8988T (cell line): ENCODE data around the gene PPARG.

Experiments
- DNase-seq: peaks from one replicate; pipeline ENCODE4 v3.0.0; 2011

The PPARG gene

DNA sequence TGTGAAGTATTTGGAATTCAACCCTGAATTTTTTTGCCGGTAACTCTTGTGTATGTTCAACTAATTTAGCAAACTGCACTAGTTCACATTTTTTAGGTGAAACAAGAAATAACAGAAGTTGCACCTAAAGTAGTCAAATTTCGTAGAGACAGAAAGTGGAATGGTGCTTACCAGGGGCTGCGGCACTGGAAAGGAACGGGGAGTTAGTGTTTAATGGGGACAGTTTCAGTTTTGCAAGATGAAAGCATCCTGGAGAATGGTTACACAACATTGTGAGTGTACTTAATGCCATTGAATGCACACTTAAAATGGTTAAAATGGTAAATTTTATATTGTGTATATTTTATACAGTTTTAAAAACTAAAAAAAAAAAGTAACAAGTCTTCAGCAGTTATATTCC is 27.4 kb downstream of the PPARG start:
- DNase-seq: no peak

DNA sequence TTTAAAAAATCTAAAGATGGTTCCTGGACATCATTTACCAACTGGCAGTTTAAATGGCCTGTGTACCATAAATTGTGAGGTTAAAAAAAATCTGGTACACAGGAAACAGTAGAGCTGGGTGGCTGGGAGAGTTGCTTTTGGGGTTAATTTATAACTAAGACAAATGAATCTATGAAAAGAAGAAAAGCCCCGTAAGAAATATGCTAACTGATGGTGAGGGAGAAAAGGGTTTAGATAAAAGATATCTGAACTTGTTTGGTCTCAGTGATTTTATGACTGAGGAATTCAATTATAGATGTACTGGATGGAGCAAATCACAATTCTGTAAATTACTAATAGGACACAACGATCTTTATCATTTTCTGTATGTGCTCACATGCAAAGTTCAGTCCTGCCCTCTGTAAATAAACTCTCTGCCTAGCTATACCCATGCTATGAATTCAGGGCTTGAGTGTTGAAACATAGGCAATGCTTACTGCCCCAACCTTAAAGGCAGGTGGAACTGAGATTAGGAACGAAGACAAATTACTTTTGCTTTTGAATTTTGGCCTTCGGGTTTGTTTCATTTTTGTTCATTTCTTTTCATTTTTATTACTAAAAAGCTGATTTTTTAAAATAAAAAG is 28.0 kb downstream of the PPARG start:
- no peak for DNase-seq

DNA sequence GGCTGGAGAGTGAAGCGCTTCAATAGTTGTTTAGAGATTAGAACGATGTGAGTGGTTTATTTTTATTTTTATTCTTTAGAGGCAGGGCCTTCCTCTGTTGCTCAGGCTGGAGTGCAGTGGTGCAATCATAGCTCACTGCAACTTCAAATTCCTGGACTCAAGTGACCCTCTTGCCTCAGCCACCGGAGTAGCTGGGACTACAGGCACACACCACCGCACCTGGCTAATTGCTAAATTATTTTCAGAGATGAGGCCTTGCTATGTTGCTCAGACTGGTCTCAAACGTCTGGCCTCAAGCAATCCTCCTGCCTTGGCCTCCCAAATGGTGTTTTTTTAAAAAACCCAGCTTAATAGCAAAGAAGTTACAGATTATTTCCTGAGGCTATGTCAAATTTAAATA is 29.0 kb downstream of the PPARG start:
- no peak for DNase-seq

DNA sequence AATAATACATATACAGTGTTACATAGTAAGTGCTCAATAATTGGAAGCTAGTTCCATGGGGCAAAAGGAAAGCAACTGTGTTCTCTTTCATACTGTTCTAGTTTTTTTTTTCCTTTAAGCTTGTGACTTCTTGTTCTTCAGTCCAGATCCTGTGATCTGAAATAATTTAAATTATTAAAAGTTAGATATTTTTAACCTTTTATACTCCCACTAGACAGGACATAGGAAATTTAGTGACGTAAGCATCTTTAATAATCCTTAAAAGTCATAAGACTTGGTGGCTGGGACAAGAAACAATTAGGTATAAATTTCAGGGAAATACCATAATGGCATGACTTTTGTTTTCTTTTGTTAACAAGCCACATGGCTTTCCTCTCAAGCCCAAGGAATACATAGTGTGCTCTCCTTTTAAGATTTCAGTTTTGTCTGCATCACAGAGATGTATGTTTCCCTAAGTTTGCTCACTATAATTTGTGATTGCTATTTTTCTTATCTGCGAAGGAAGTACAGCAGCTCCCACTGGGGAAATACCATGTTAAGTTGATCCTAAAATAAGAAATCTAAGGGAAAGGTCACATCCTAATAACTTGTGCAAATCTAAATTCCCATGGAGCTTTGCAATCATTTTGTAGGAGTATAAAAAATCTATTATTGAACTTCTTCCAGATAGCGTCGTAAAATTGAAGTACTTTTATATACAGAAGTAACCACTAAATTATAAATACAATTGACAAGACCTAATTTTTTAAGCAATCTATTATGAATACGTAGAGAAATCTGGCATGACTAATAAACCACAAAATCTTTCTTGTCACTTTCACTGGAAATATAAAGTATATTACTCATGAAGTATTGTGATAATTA is 30.1 kb downstream of the PPARG start:
- no peak for DNase-seq

DNA sequence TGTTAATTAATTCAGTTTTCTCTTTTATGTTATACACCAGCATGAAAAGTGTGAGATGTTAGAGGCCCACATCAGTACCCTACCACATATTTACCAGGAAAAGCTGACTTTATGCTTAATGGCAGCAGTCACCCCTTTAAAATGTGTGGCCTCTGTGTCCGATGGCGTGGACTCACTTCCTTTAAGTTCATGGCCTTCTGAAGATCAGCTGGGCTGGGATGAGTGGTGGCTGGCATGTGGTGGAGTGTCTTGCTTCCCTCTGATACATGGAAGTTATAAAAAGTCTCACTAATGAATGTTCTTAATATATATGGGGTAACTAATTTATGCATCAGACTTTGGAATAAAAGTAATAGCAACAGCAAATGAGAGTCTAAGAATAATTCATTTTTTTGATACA is 32.1 kb downstream of the PPARG start:
- DNase-seq: no peak

DNA sequence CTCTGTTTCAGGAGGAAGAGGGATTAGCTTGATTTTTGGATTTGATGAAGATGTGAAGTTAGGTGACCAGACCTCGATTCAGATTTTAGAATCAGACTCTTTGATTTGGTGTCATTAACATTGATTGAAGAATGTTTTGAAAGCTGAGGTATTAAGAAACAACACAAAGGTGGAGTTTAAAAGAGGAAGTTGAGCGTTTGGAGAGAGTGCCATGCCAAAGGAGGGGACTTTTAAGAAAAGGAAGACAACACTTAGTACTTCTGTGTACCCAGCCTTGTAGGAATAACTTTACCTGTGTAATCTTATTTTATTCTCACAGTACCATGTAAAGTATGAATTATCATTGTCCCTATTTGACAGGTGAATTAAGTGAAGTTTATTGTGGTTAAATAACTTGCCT is 34.4 kb downstream of the PPARG start:
- DNase-seq: no peak

DNA sequence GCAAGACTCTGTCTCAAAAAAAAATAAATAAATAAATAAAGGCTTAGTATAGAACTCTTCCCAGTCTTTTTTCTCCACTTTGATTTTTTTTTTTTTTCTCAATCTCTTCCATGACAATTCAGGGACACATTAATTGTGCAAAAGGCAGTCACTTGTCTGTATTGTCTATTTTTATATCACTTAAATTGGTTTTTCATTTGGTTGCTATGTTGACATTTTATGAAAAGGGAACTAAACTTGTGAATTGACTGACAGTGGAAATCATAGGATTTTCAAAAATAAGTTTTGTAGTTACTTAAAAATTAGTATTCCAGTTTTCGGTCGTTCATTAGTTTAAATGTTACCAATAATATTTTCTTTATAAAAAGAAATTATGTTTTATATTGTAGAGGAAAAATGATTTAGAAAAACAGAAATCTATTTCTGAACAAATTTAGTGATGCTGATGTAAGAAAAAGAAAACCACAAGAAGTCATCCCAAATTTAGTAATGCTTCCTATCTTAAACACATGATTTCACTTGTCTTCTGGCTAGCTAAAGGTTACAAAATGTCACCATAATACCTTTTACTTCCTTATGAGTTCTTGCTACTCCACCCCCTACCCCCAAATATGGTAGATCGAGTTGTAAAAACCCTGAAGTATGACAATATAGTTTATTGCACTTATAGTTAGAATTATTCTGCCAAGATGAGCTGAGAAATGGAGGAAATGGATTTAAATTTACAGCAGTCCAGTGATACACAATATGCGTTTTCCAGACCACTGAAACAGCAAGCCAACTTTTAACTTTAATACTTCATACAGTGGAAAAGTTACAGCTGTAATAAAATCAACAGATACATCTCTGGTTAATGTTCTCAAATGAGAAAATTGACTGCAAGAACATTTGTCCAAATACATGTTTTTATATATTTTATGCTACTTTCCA is 37.0 kb downstream of the PPARG start:
- no peak for DNase-seq

DNA sequence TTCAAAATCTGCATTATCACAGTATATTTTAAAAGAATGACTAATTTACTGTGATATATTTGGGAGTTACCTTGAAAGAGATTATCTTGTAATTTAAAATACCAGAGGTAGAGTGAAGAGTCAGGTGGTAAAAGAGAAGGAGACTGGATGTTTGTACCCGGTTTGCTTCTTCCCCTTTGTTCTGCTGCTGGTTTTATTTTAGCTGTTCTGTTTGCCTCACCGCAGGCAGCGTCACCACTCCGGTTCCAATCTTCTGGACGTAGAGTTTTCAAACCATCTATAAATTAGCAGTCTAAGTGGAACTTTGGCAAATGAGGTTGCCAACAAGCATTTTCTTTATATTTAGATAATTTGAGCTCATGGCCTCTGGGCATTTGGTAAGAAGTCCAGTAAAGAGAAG is 38.2 kb downstream of the PPARG start:
- no peak for DNase-seq

DNA sequence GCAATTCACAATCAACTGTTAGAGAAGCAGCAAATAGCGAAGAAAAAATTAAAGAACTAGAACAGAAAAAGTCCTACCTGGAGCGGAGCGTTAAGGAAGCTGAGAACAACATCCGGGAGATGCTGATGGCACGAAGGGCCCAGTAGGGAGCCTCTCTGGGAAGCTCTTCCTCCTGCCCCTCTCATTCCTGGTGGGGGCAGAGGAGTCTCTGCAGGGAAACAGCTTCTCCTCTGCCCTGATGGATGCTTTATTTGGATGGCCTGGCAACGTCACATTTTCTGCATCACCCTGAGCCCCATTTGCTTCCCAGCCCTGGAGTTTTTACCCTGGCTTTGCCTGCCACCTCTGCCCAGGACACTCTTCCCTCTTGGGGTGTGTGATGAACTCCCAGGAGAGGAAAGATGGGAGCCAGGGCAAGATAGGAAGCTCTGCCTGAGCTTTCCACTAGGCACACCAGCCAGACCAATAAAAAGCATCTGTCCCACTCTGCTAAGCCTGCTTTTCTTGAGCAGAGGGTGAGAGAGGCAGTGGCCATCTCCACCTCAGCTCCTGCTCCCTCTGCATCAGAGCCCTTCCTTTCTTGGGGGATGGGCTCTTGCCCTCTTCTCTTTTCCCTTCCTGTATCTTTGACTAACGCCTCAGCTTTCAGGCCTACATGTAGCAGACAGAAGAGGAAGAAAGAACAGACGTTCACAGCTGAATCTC is 39.4 kb downstream of the PPARG start:
- DNase-seq: no peak

DNA sequence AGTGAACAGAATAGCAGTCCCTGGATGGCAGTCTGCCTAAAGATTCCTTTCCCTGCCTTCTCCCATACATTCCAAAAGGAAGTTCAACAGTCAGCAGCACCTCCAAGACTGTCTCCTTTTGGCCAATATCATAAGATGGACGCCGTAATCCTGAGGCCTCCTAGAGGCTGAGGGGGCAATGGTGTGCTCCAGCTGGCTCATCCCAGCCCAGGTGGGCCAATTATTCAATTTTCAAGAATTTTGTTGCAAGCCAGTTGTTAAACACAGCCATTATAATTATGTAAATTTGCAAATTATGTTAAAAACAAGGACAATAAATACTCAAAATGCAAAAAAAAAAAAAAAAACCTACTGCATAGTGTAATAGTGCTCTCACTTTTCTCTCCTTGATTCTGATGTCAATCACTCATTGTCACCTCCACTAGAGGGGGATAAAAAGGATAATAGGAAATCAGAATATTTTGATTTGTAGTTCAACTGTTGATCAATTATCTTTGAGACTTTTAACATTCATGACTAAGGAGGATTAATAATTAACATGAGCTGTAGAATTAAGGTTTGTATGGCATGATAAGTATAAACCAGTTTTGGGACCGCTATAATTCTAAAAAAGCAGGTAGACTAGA is 40.1 kb downstream of the PPARG start:
- no peak for DNase-seq

DNA sequence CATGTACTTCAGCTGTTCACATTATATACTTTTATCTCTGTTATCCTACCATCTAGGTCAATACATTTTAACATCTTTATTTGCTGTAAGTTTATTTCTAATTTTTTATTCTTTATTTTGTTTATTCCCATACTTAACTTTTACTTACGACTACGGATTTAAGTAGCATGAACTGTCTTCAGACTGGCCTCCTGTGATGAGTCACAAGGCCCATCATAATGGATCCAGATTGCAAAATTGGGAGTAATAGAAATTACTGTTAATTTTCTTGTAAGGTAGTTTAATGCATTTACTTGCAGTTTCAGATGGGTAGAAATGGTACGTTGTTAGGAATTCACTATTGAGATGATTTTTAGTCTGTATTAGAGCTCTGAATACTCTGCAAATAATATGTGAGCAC is 45.9 kb downstream of the PPARG start:
- DNase-seq: no peak

DNA sequence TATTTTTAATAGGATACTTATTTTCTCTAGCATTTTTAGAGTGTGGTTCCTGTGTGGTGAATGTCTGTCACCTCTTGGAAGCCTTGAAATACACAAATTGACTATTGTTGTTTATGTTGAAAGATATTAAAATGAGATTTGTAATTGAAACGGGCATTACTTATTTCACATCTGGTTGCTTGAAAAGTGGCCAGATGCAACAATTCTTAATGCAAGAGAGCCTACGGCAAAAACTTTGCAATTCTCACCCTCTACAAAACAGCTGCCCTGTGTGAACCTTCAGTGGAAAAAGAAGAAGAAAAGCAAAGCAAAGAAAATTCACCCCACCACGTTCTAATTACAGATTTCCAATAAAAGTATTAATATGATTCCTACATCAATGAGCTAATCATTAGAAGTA is 46.6 kb downstream of the PPARG start:
- DNase-seq: no peak

DNA sequence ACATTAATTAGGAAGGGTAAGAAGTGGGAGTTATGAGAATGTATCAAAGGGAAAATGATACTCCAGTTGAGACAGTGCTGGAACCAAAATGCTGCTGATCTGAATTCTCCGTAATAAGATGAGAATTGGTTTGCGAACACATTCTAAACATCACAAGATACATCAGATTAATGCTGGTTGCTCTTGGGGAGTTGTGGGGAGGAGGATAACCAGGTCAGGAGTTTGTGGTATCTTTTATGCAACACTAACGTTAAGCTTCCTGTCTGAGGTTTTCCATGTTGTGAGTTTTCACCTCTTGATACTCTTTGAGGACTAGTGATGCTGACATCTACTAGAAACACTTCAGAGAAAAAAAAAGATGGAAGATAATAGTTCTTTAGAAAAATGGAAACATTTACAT is 47.2 kb downstream of the PPARG start:
- DNase-seq: no peak

DNA sequence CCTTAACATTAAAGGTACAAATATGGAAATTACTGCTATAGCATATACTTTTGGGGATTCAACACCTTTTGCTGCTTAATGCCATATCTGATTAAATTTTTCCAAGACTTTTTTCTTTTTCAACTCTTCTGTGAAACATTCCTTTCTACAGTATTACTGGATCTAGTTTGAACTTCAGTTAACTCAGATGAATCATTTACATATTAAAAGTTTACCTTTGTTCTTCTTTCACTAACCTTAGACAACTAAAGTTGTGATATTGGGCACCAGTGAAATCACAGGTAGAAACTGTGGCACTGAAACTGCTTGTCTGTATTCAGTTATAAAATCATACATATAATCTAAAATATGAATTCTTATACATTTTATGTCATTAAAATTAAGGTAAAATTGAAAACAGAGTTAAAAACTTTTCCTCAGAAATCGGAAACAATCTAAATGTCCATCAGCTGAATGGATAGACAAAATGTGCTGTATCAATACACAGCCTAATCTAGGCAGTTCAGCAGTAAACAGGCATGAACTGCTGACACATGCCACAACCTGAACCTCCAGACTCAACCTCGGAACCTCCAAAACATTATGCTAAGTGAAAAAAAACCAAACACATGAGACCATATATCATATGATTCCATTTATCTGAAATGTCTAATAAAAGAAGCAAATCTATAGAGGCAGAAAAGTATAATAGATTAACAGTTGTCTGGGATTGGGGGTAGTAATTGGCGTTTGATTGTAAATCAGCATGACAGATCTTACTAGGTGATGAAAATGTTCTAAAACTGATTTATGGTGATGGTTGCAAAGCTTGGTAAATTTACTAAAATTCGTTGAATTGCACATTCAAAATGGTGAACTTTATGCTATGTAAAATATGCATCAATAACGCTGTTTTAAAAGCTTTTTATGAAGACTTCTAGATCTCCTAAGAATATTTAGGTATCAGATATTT is 50.0 kb downstream of the PPARG start:
- DNase-seq: no peak

DNA sequence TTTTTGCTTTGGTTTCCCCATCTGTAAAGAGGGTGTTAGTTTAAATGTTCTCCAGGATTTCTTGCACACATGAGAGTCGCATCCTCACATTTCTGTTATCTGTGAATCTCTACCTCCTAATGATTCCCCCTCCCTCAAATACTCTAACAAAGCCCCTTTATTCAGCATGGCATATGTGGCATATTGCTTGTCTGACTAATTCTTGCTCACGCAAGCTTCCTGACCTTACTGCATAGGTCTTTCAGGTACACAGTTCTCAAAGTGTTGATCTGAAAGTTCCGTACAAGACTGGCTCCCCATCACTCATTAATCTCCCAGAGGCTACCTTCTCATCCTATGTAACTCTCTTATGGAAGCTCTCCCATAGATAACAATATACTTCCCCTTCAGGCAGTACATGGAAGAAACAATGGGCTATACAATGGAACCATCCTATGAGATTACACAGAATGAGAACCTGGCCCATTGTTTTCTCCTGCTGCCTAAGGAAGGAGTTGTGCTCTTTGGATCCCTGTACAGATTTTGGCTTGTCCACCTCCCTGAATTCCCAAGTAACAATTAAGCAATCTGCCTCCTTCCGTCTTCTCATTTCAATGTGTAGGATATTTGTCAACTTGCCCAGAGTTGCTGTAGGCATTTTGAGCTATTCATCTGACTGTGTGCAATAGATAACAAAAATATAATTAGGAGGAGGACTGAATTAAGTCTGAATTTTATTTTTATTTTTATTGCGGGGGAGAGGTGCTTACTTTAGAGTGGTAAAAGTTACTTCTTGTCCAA is 51.0 kb downstream of the PPARG start:
- DNase-seq: no peak

DNA sequence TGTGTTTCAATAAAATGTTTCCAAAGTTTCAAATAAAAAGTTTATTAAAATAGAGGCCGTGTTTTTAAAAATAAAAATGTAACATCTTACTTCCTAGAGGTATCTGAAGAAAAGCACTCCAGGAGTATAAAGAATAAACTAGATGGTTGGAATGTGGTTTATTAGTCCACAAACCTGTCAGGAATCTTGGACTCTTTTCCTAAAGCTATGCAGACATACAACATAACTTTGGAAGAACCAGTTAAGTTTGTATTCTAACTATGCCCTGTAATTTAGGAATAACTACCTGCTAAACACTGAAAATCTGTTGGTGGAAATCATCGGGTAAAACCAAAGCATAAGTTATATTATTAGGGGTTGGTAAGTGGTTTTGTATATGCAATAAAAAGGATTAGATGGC is 51.6 kb downstream of the PPARG start:
- no peak for DNase-seq

DNA sequence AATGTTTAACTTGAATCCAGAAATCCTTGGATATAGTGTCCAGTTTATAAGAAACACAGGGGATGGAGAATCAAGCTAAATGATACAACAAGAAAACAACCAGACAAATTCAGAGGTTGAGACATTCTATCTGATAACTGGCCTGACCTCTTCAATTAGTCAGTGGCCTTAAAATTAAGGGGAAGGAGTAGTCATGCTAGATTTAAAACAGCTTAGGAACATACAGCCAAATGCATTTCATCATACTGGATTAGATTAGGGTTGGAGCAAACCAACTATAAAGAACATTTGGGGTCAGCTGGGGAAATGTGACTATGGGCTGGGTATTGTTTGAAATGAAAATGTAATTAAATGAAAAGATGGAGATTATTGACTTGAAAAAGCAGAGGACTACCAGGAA is 53.3 kb downstream of the PPARG start:
- DNase-seq: no peak

DNA sequence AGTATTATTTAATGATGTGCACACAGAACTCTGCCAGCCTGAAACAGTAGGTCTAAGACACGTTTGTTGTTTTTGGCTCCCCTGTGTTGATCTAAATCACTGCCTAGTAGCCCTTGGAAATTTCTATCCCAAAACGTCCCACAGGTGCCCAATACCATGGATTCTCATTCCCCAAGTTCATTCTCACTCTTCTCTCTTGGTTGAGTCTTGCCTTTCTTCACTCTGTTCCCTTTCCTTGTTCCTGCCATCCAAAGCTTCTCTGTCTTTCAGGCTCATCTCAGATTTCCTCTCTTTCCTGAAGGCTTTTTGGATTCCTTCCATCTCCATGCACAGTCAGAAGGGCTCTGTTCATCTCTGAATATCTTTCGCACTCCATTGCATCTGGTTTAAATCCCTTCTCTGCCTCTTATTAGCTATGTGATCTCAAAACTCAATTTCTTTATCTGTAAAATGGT is 54.2 kb downstream of the PPARG start:
- DNase-seq: no peak

DNA sequence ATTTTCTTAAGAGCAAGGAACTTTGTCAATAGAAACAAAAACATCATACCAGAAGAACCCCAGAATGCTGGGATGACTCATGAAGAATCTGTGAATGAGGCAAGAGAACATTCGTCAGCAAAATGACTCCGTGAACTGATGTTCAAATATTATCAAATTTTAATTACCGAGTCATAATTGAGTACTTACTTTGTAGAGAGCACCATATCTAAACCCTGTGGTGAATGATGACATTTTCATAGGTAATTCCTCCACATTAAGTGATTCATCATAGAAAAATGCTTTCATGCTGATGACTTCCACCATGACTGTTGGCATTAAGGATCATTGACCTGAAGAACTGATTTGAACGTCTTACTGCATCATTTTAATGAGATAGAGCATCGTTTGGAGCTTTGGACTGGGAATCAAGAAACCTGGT is 56.3 kb downstream of the PPARG start:
- no peak for DNase-seq
